ENCODE data around the gene COMMD6.

GRCh38 chr13:75482820-75483079 lies 54.9 kb downstream of the COMMD6 start:
- TF ChIP-seq CTCF (IDR thresholded peaks at IDR 0.05; ENCODE audit: insufficient read depth, low read depth, low read length), result no peak
- TF ChIP-seq EZH2 (IDR thresholded peaks at IDR 0.05; ENCODE audit: insufficient read depth, low read length), result no peak
